Pancreas (tissue), 10 donors: ENCODE data around the gene THOC6. TPM values are rescaled to one million over a fixed set of nuclear protein-coding genes. Genes with fewer than 3 reads are reported as not detected.
"Not testable (repeated sequence)": the region's sequence is repeated elsewhere in the genome, so short reads cannot be mapped to it uniquely, and the experiment has no call there.

ENCODE experiments used
- ATAC-seq, 4 donors: fragments of 200-7000 bp; cut with Tn5 transposase; one replicate each; pipeline versions ENCODE4 v1.8.0 to v1.9.1; 2020; ENCODE audit warnings: mild to moderate bottlenecking in 4 of 4, moderate library complexity in 4 of 4
- DNase-seq, 6 donors: peaks; one replicate each; pipeline ENCODE4 v3.0.0-alpha.2; 2020
- FAIRE-seq: peaks from 2 replicates; lab custom pipeline; 2012; peaks lifted over from hg19 to GRCh38; lab: Jason Lieb, UNC
- H3K27ac ChIP-seq, 4 donors: fragments of 200-600 bp; sonication (generic); 1 replicate in 3 of 4; 2 replicates in 1 of 4; pipeline versions ENCODE4 v1.5.0 to v1.8.0; 2020
- H3K27me3 ChIP-seq, 4 donors: fragments of 200-600 bp; one replicate each; pipeline ENCODE4 v1.8.0; 2021
- H3K36me3 ChIP-seq, 3 donors: fragments of 200-600 bp; sonication (generic) in 1 of 3; one replicate each; pipeline versions ENCODE4 v1.5.0 to v1.8.0; 2020 to 2021
- H3K4me1 ChIP-seq, 3 donors: fragments of 200-600 bp; one replicate each; pipeline ENCODE4 v1.8.0; 2021
- H3K4me3 ChIP-seq, 4 donors: fragments of 200-600 bp; sonication (generic) in 2 of 4; one replicate each; pipeline versions ENCODE4 v1.5.0 to v1.8.0; 2020 to 2021
- H3K9me3 ChIP-seq, 4 donors: fragments of 200-600 bp; one replicate each; pipeline ENCODE4 v1.8.0; 2021
- WGBS, 2 donors: extraction: QIAGEN DNeasy Blood & Tissue Kit; methylation state at CpG; one replicate each; pipeline ENCODE4 v1.1.7; 2013; 5-methylcytosine and 5-hydroxymethylcytosine counted together
- intact Hi-C, 3 donors: fragments of 100-400 bp; cut with DNase I; formaldehyde crosslinking; loops; one replicate each; pipeline versions ENCODE4 v1.11.1 to v1.14.2; 2022
- polyA plus RNA-seq, 2 donors: library from polyadenylated mRNA; stranded (reverse); fragments of 200-250 nt; gene quantifications; one replicate each; pipeline ENCODE4 v1.2.3, GENCODE V29; 2013
- total RNA-seq, 6 donors: library from RNA; stranded (reverse); fragmentation: NEBNext Ultra II Directional in 4 of 6; extraction: Animal tissue kit (Norgen Biotek cat#: 25700) in 4 of 6; gene quantifications; one replicate each; pipeline versions ENCODE4 v1.2.1 to v1.2.4, GENCODE V29; 2021 to 2023
- TF ChIP-seq, protein P1 (sequence below), 4 donors: fragments of 200-600 bp; sonication (generic) in 3 of 4; IDR thresholded peaks; one replicate each; pipeline versions ENCODE4 v1.5.0 to v1.8.0; 2021; ENCODE audit warnings: antibody characterized with exemption in 4 of 4
- donor health status: healthy with polysubstance abuse.
- donor health status: DM: no; HTN: no; CAD: no; lungs with moderate emphysema.
- donor health status: DM: no; HTN: no; CAD: no.
- donor health status: control.
- donor health status: control.
- donor health status: Bipolar disorder and iron deficiency.
- donor health status: DM: yes; HTN: yes; CAD: no.
- donor health status: DM: no; HTN: no; CAD: no.
- donor health status: DM: no; HTN: no; CAD: no.
- donor health status: DM: yes; HTN: yes; CAD: no.

THOC6 gene
- total and polyA plus RNA-seq, 8 donors = 6.2 to 38.2 (median 8.5) TPM

DNA sequence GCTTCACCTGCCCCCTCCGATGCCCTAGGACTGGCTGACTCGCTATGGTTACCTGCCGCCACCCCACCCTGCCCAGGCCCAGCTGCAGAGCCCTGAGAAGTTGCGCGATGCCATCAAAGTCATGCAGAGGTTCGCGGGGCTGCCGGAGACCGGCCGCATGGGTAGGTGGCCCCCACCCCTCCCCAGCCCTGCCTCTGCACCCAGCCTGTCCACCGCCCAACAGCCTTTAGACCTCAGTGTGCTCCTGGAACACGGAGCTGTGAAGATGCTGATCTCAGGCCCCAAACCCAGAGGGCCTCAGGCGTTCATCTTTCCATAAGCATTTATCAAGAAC, 23.5 kb downstream of the THOC6 start:
- intact Hi-C loops = no loop called here
- H3K4me3 ChIP-seq = no peak overlapping the region

DNA sequence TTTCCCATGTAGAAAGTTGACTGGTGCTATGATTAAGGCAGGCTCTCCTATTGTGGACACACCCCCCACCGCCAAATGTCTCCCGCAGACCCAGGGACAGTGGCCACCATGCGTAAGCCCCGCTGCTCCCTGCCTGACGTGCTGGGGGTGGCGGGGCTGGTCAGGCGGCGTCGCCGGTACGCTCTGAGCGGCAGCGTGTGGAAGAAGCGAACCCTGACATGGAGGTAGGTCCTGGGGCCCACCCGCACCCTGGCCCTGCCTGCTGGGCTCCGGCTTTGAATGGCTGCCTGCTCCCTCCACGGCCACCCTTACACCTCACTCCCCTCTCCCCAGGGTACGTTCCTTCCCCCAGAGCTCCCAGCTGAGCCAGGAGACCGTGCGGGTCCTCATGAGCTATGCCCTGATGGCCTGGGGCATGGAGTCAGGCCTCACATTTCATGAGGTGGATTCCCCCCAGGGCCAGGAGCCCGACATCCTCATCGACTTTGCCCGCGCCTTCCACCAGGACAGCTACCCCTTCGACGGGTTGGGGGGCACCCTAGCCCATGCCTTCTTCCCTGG, 26.2 kb downstream of the THOC6 start:
- H3K27me3 ChIP-seq = peaks cover 0 to 20% (median 0%) of the 10 kb centered on the region in 4 donors
- intact Hi-C loops = no loop called here
- H3K9me3 ChIP-seq = no peaks in the 10 kb centered on the region
- ATAC-seq = no peak
- TF ChIP-seq, protein P1, sequence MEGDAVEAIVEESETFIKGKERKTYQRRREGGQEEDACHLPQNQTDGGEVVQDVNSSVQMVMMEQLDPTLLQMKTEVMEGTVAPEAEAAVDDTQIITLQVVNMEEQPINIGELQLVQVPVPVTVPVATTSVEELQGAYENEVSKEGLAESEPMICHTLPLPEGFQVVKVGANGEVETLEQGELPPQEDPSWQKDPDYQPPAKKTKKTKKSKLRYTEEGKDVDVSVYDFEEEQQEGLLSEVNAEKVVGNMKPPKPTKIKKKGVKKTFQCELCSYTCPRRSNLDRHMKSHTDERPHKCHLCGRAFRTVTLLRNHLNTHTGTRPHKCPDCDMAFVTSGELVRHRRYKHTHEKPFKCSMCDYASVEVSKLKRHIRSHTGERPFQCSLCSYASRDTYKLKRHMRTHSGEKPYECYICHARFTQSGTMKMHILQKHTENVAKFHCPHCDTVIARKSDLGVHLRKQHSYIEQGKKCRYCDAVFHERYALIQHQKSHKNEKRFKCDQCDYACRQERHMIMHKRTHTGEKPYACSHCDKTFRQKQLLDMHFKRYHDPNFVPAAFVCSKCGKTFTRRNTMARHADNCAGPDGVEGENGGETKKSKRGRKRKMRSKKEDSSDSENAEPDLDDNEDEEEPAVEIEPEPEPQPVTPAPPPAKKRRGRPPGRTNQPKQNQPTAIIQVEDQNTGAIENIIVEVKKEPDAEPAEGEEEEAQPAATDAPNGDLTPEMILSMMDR (IDR thresholded peaks at IDR 0.05) = no peak
- no peaks in the 10 kb centered on the region for H3K36me3 ChIP-seq
- no peak overlapping the region for H3K4me3 ChIP-seq
- peaks cover 0 to 15% (median 12%) of the 10 kb centered on the region in 3 donors for H3K4me1 ChIP-seq
- no peak for FAIRE-seq
- no peak overlapping the region for H3K27ac ChIP-seq
- 72 to 73% methylated on average over 26 of the region's 26 CpGs for WGBS, 2 donors
- peak in 1 of 6 donors; percentile 55 for DNase-seq

More for the DNA sequence above, 23.5 kb downstream of the THOC6 start:
- FAIRE-seq = no peak
- Histone ChIP-seq H3K27ac (no peak overlapping the region), H3K27me3 (peaks cover 0 to 32% (median 0%) of the 10 kb centered on the region in 4 donors), H3K4me1 (peaks cover 0 to 15% (median 12%) of the 10 kb centered on the region in 3 donors), H3K9me3 (no peaks in the 10 kb centered on the region), H3K36me3 (no peaks in the 10 kb centered on the region)
- ATAC-seq = peak in 1 of 4 donors; percentile 4
- 40 to 41% methylated on average over 13 of the region's 13 CpGs for WGBS, 2 donors
- DNase-seq = peak in 1 of 6 donors; percentile 70
- TF ChIP-seq, protein P1 (IDR thresholded peaks at IDR 0.05) = no peak

DNA sequence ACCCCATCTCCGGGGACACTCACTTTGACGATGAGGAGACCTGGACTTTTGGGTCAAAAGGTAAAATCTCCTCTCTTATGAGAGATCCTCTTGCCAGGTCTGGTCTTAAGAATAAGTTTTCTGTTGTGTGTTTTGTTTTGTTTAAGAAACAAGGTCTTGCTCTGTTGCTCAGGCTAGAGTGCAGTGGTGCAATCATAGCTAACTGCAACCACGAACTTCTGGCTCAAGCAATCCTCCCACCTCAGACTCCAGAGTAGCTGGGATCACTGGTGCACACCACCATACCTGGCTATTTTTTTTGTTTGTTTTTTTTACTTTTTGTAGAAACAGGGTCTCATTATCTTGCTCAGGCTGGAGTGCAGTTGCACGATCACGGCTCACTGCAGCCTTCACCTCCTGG, 26.7 kb downstream of the THOC6 start:
- peaks cover 0 to 12% (median 12%) of the 10 kb centered on the region in 3 donors for H3K4me1 ChIP-seq
- H3K27me3 ChIP-seq = peaks cover 0 to 18% (median 0%) of the 10 kb centered on the region in 4 donors
- intact Hi-C loops = no loop called here
- DNase-seq (no peak), FAIRE-seq (no peak), ATAC-seq (no peak)
- 71 to 81% methylated on average over 5 of the region's 5 CpGs for WGBS, 2 donors
- TF ChIP-seq, protein P1 (IDR thresholded peaks at IDR 0.05) = no peak
- H3K27ac ChIP-seq = no peak overlapping the region
- H3K36me3 ChIP-seq = no peaks in the 10 kb centered on the region
- H3K4me3 ChIP-seq = no peak overlapping the region
- H3K9me3 ChIP-seq = no peaks in the 10 kb centered on the region

DNA sequence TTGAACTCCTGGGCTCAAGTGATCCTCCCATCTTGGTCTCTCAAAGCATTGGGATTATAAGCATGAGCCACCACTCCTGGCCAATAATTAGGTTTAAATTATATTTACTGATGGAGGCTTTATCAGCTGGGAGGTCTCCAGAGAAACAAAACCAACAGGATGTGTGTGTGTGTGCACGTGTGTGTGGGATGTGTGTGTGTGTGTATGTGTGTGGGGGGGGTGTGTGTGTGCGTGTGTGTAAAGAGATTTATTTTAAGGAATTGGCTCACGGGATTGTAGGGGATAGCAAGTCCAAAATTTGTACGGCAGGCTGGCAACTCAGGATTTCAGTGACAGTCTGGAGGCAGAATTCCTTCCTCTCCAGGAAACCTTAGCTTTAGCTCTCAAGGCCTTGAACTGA, 27.2 kb downstream of the THOC6 start:
- H3K4me1 ChIP-seq = peaks cover 0 to 10% (median 6%) of the 10 kb centered on the region in 3 donors
- 17 to 26% methylated on average over 4 of the region's 4 CpGs for WGBS, 2 donors
- no peak overlapping the region for H3K4me3 ChIP-seq
- ATAC-seq (no peak), DNase-seq (no peak), FAIRE-seq (no peak)
- H3K9me3 ChIP-seq = no peaks in the 10 kb centered on the region
- H3K27ac ChIP-seq = no peak overlapping the region
- peaks cover 0 to 13% (median 0%) of the 10 kb centered on the region in 4 donors for H3K27me3 ChIP-seq
- intact Hi-C loops = no loop called here
- H3K36me3 ChIP-seq = no peaks in the 10 kb centered on the region
- TF ChIP-seq, protein P1 (IDR thresholded peaks at IDR 0.05) = no peak

DNA sequence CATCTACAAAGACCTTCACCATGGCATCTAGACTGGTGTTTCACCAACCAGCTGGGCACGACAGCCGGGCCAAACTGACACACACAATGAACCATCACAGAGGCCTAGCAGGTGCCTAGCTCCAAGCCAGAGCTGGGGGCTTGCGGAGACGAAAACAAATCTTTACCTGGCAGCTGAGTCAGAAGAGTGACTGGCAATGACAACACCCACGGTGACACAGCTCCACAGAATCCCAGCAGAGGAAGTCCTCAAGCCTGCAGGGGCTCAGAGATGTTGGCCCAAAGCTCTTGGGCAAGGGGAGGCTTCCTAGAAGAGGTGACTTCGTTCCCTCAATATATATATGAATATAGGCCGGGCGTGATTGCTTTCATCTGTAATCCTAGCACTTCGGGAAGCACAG, 27.7 kb downstream of the THOC6 start:
- intact Hi-C loops = no loop called here
- H3K27me3 ChIP-seq = peaks cover 0 to 12% (median 0%) of the 10 kb centered on the region in 4 donors
- TF ChIP-seq, protein P1 (IDR thresholded peaks at IDR 0.05) = no peak
- FAIRE-seq (no peak), DNase-seq (no peak), ATAC-seq (no peak)
- 65 to 75% methylated on average over 9 of the region's 9 CpGs for WGBS, 2 donors
- H3K4me3 ChIP-seq = no peak overlapping the region
- H3K27ac ChIP-seq = no peak overlapping the region
- H3K4me1 ChIP-seq = peaks cover 0 to 5% (median 2%) of the 10 kb centered on the region in 3 donors
- no peaks in the 10 kb centered on the region for H3K9me3 ChIP-seq
- H3K36me3 ChIP-seq = no peaks in the 10 kb centered on the region

DNA sequence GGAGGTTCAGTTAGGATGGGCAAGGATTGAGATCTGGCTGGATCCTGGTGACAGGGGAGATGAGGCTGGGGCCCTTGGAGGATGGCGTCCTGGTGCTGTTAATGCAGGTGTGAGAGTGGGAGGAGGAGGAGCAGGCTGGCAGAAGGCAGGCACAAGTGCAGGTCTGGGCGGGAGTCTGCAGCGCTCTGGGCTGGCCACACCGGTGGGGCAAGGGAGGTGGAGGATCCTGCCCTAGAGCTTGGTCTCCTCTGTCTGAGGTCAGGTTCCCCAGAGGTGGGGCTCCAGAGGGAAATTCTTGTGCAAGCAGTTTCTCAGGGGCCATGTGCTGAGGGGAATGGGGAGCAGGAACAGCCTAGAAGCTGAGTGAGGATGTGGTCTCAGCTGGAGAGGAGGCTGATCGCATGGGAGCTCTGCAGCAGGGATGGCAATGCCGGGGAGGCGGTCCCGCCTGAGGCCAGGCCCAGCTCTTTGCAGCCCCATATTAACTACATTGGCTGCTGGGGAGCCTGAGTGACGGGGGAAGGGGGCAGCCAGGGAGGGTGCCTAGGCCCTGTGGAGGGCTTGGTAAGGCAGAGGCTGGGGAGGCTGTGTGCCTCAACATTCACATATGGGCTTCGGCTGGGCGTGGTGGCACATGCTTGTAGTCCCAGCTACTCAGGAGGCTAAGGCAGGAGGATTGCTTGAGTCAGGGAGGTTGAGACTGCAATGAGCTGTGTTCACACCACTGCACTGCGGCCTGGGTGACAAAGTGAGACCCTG, 28.9 kb downstream of the THOC6 start:
- DNase-seq, H3K4me3 ChIP-seq, H3K9me3 ChIP-seq, H3K27ac ChIP-seq, H3K36me3 ChIP-seq, H3K27me3 ChIP-seq, H3K4me1 ChIP-seq, intact Hi-C loops, FAIRE-seq: not testable (repeated sequence)
- WGBS, 2 donors = 79 to 84% methylated on average over 10 to 11 of the region's 12 CpGs
- ATAC-seq = peak in 1 of 4 donors; percentile 11

DNA sequence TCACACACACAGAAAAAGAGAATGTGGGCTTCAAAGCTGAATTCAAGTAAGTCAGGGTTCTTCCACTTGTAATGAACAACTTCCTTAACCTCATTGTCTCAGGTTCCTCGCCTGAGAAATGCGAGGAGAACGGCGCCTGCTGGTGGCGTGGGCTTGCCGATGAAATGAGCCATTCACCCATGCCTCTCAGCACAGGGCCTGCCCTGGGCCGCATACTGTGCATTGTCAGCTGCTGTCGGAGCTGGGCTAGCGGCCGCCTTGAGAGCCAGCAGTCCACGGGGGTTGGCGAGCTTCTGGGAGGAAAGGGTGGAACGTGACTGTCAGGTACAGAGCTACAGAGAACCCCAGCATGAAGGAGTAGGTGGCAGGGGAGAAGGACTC, 29.5 kb downstream of the THOC6 start:
- not testable (repeated sequence) for H3K4me3 ChIP-seq, H3K27ac ChIP-seq

More for the DNA sequence above, 29.5 kb downstream of the THOC6 start:
- H3K9me3 ChIP-seq, DNase-seq, ATAC-seq, intact Hi-C loops, H3K27me3 ChIP-seq, H3K36me3 ChIP-seq, H3K4me1 ChIP-seq, FAIRE-seq: not testable (repeated sequence)
- 84 to 90% methylated on average over 8 to 13 of the region's 13 CpGs for WGBS, 2 donors
